Measurements from ENCODE around the gene TMEM259.

DNA sequence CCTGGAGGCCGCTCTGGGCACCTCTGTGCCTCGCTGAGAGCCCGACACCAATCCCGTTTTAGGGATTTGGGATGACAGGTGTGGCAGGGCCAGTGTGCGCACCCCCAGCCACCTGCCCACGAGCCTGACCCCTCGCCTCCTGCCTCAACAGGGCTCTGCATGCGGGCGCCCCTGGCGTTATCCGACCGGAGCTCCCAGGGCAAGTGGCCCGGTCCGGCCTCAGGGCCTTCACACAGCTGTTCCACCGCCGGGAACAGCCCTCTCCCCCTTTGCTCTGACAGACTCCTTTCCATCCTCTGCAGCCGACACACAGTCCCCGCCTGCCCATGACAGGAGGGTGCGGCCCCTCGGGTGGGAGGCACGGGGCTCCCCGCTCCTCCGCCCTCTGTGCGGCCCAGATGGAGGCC, 43.9 kb downstream of the TMEM259 start:
- TF ChIP-seq, protein P1, sequence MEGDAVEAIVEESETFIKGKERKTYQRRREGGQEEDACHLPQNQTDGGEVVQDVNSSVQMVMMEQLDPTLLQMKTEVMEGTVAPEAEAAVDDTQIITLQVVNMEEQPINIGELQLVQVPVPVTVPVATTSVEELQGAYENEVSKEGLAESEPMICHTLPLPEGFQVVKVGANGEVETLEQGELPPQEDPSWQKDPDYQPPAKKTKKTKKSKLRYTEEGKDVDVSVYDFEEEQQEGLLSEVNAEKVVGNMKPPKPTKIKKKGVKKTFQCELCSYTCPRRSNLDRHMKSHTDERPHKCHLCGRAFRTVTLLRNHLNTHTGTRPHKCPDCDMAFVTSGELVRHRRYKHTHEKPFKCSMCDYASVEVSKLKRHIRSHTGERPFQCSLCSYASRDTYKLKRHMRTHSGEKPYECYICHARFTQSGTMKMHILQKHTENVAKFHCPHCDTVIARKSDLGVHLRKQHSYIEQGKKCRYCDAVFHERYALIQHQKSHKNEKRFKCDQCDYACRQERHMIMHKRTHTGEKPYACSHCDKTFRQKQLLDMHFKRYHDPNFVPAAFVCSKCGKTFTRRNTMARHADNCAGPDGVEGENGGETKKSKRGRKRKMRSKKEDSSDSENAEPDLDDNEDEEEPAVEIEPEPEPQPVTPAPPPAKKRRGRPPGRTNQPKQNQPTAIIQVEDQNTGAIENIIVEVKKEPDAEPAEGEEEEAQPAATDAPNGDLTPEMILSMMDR (IDR thresholded peaks at IDR 0.05): no peak
- no peak for TF ChIP-seq POLR2A (IDR thresholded peaks at IDR 0.05)

Data from gastroesophageal sphincter (tissue), 3 donors.